Glutamatergic neuron (in vitro differentiated cells): Measurements from ENCODE around the gene BDNF. TPM values are rescaled to one million over a fixed set of nuclear protein-coding genes. Genes with fewer than 3 reads are reported as not detected.

Source experiments
- DNase-seq: peaks from one replicate; pipeline ENCODE4 v3.0.0; 2022
- H3K27ac Mint-ChIP-seq: one replicate; pipeline ENCODE4 v1.8.0; 2020; ENCODE audit warnings: mild to moderate bottlenecking, mixed read lengths, inconsistent platforms; ENCODE audit not compliant: unreplicated experiment
- H3K27me3 Mint-ChIP-seq: one replicate; pipeline ENCODE4 v1.8.0; 2020; ENCODE audit warnings: mild to moderate bottlenecking, moderate library complexity, mixed read lengths, inconsistent platforms; ENCODE audit not compliant: unreplicated experiment
- H3K36me3 Mint-ChIP-seq: one replicate; pipeline ENCODE4 v1.8.0; 2020; ENCODE audit warnings: mild to moderate bottlenecking, mixed read lengths, inconsistent platforms; ENCODE audit not compliant: unreplicated experiment
- H3K4me1 Mint-ChIP-seq: one replicate; pipeline ENCODE4 v1.8.0; 2020; ENCODE audit warnings: mild to moderate bottlenecking, low read depth, mixed read lengths, inconsistent platforms; ENCODE audit not compliant: unreplicated experiment
- H3K4me3 Mint-ChIP-seq: one replicate; pipeline ENCODE4 v1.8.0; 2020; ENCODE audit warnings: mild to moderate bottlenecking, mixed read lengths, inconsistent platforms; ENCODE audit not compliant: unreplicated experiment
- H3K9me3 Mint-ChIP-seq: one replicate; pipeline ENCODE4 v1.8.0; 2020; ENCODE audit warnings: mild to moderate bottlenecking, moderate library complexity, mixed read lengths, inconsistent platforms; ENCODE audit not compliant: unreplicated experiment
- total RNA-seq: library from RNA; stranded (reverse); fragmentation: NEBNext Ultra II Directional; extraction: Animal tissue kit (Norgen Biotek cat#: 25700); gene quantifications from one replicate; pipeline ENCODE4 v1.2.1, GENCODE V29; 2021; ENCODE audit not compliant: unreplicated experiment
- TF ChIP-seq, protein P1 (sequence below): fragments of 200-600 bp; sonication (generic); IDR thresholded peaks from one replicate; pipeline ENCODE4 v1.5.0; 2021; ENCODE audit not compliant: partially characterized antibody, unreplicated experiment

BDNF gene
- total RNA-seq, 1 donor from 2014 or later: 0.42 TPM

DNA sequence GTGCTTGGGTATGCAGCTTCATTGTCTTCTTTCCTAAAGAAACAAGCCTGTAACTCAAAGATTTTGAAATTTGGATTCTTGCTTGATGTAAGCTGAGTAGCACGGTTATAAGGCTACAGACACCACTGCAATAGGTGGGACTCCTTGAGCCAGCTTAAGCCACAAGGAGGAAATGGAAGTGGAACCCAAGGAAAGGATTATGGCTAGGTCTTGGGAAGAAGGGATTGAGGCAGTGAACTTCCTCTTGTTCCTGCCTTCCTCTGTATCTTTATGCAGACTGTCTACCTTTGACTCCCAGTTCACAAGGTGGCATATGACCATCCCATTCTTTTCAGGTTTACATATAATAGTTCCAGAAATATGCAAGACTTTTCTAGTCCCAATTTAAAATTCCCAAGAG lies 72.3 kb downstream of the BDNF start:
- Mint-ChIP-seq H3K4me3 (no peak overlapping the region), H3K27me3 (peaks cover 1% of the 10 kb centered on the region), H3K27ac (no peak overlapping the region), H3K4me1 (peaks cover 4% of the 10 kb centered on the region), H3K36me3 (no peaks in the 10 kb centered on the region), H3K9me3 (no peaks in the 10 kb centered on the region)
- no peak for DNase-seq
- TF ChIP-seq, protein P1, sequence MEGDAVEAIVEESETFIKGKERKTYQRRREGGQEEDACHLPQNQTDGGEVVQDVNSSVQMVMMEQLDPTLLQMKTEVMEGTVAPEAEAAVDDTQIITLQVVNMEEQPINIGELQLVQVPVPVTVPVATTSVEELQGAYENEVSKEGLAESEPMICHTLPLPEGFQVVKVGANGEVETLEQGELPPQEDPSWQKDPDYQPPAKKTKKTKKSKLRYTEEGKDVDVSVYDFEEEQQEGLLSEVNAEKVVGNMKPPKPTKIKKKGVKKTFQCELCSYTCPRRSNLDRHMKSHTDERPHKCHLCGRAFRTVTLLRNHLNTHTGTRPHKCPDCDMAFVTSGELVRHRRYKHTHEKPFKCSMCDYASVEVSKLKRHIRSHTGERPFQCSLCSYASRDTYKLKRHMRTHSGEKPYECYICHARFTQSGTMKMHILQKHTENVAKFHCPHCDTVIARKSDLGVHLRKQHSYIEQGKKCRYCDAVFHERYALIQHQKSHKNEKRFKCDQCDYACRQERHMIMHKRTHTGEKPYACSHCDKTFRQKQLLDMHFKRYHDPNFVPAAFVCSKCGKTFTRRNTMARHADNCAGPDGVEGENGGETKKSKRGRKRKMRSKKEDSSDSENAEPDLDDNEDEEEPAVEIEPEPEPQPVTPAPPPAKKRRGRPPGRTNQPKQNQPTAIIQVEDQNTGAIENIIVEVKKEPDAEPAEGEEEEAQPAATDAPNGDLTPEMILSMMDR: no peak

DNA sequence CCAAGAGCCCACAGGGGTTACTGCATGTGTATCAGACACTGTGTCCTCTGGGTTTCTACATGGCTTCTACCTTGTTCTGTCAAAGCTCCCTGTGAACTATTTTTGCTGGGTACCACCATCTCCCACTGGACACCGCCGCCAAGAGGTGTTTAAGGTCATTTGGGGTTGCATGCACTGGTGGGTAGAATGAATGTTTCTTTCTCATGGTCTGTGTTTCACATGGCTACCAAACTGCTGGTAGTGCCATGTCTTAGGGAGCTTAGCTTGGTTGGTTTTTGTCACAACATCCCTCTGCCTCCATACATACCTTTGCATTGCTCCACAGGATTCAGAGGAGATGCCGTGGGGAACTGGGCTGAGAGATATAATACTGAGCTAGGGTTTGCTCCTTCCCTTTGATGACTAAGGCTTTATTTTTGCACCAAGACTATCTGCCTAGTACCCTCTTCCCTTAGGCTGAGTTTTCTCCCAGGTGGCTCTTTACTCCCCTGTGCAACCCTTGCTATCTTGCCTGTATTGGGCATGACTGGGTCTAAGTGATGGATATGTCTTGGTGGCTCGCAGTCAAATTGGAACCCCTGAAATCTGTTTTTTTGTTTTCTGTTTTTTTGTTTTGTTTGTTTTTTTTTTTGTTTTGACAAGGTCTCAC lies 73.2 kb downstream of the BDNF start:
- Mint-ChIP-seq H3K27ac (no peak overlapping the region), H3K27me3 (peaks cover 1% of the 10 kb centered on the region), H3K36me3 (no peaks in the 10 kb centered on the region), H3K4me1 (peaks cover 5% of the 10 kb centered on the region), H3K4me3 (no peak overlapping the region), H3K9me3 (no peaks in the 10 kb centered on the region)
- no peak for DNase-seq
- TF ChIP-seq, protein P1: no peak

DNA sequence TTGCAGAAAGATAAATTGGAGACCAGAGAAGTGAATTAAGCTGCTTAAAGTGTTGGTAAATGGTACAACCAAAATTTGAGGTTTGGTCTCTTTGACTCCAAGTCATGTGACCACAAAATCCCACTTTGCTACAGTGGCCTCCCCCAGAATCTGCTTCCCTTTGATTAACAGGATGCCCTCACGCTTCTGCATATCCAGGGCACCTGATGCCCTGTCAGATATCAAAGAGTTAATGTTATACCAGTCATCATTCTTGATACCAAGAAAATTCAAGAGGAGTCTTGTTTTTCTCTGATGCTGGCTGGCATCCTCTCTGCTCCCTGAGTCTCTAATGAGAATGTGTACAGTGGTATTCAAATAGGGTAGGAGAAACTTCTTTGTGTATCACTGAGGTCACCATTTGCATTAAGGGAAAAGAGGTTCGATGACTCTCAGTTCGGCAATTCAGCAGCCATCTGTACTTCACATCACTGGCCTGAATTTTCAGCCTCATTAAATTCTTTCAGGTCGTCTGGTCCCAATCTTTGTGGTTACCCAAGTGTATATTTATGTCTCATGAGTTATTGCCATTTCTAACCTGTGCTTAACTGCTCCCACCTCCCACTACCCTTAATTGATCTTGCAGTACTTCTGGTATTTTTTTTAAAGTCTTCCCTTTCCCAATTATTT lies 73.9 kb downstream of the BDNF start:
- Mint-ChIP-seq H3K4me3 (no peak overlapping the region), H3K27me3 (peaks cover 1% of the 10 kb centered on the region), H3K27ac (no peak overlapping the region), H3K4me1 (peaks cover 11% of the 10 kb centered on the region), H3K36me3 (no peaks in the 10 kb centered on the region), H3K9me3 (no peaks in the 10 kb centered on the region)
- DNase-seq: no peak
- TF ChIP-seq, protein P1: no peak

DNA sequence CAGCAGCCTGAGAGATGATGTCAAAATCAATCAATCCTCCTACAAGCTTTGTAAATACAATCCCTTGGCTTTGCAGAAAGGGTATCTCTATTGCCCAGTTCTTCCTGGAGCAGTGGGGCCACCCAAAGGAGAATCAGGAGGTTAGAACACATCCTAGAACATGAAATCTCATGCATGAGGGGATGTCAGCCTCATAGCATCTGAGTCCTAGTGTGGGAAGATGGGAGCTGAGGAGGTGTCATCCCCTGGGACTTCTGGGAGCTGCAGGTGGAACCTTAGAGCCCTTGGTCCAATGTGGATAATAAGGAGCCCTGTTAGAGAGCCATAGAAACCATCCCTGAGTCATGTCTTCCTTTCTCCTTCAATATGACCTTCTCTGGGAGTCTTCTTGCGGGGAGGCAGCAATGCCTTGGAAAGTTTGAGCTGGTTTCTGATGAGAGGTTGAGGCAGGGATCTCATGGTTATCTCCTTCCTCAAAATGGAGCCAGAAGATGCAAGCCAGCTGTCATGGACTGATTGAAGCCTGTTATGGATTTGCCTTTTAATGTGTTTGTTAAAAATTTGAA lies 74.8 kb downstream of the BDNF start:
- TF ChIP-seq, protein P1: no peak
- H3K27me3 Mint-ChIP-seq: no peaks in the 10 kb centered on the region
- H3K4me3 Mint-ChIP-seq: no peak overlapping the region
- H3K9me3 Mint-ChIP-seq: no peaks in the 10 kb centered on the region
- H3K4me1 Mint-ChIP-seq: peaks cover 11% of the 10 kb centered on the region
- no peak for DNase-seq
- H3K36me3 Mint-ChIP-seq: no peaks in the 10 kb centered on the region
- no peak overlapping the region for H3K27ac Mint-ChIP-seq
